K562 (cell line): ENCODE results near the gene LRRC37A3. TPM values are rescaled to one million over a fixed set of nuclear protein-coding genes. Genes with fewer than 3 reads are reported as not detected.
"Not testable (repeated sequence)": the region's sequence is repeated elsewhere in the genome, so short reads cannot be mapped to it uniquely, and the experiment has no call there.

ENCODE experiments used
- ATAC-seq: fragments of 200-7000 bp; cut with Tn5 transposase; 3 replicates; pipeline ENCODE4 v1.9.1; 2020; ENCODE audit warnings: moderate library complexity
- BruUV-seq: library from RNA; stranded (reverse); fragments of 400-500 nt; replicated peaks from 2 replicates; lab custom pipeline; 2021; lab: Mats Ljungman, UMichigan
- CTCF ChIA-PET: fragments of 300-600 bp; formaldehyde crosslinking; extraction: SDS; loops from one replicate; lab custom pipeline; 2021; ENCODE audit warnings: low intra/inter-chr PET ratio; lab: Yijun Ruan, JAX
- POLR2A ChIA-PET: fragments of 300-600, 350-650 bp; sonication (Branson Sonifier 250); formaldehyde crosslinking; extraction: SDS; loops from one replicate; lab custom pipeline; 2021; ENCODE audit warnings: antibody characterized with exemption, inconsistent platforms; lab: Yijun Ruan, JAX
- DNase-seq, 4 experiments: peaks; one replicate each; pipeline versions ENCODE4 v3.0.0 to v3.0.0-alpha.2; 2011 to 2018; ENCODE audit warnings: low spot score in 3 of 4, mixed read lengths in 3 of 4; ENCODE audit errors: extremely low read depth in 1 of 4
- FAIRE-seq: peaks from 2 replicates; lab custom pipeline; 2011; peaks lifted over from hg19 to GRCh38; lab: Jason Lieb, UNC
- H2AFZ ChIP-seq: 2 replicates; pipeline ENCODE4 v1.6.0; 2011; ENCODE audit warnings: low read depth, low read length, control low read depth, inconsistent platforms
- H3K27ac ChIP-seq: fragments of 200-600 bp; 3 replicates; pipeline ENCODE4 v1.8.0; 2011; ENCODE audit warnings: low read depth, mild to moderate bottlenecking, control low read depth, inconsistent platforms, low read length, moderate library complexity, mixed read lengths; ENCODE audit errors: extremely low read depth
- H3K27me3 ChIP-seq, 2 experiments: fragments of 300-600 bp in 1 of 2; 2 replicates in 1 of 2; 3 replicates in 1 of 2; pipeline versions ENCODE4 v1.6.0 to v1.8.0; 2011; ENCODE audit warnings: inconsistent platforms in 2 of 2, low read length in 2 of 2, mild to moderate bottlenecking in 1 of 2, mixed read lengths in 1 of 2, moderate library complexity in 1 of 2; ENCODE audit not compliant: control insufficient read depth in 2 of 2, insufficient read depth in 2 of 2
- H3K36me3 ChIP-seq: fragments of 300-600 bp; 3 replicates; pipeline ENCODE4 v1.8.0; 2011; ENCODE audit warnings: mild to moderate bottlenecking, low read length, inconsistent platforms; ENCODE audit not compliant: control insufficient read depth, insufficient read depth
- H3K4me1 ChIP-seq, 2 experiments: fragments of 200-600 bp in 1 of 2; replicated peaks in 1 of 2; 2 replicates in 1 of 2; 3 replicates in 1 of 2; pipeline versions ENCODE4 v1.5.1 to v1.8.0; 2011; ENCODE audit warnings: inconsistent platforms in 2 of 2, low read length in 2 of 2, mild to moderate bottlenecking in 1 of 2, mixed read lengths in 1 of 2, moderate library complexity in 1 of 2; ENCODE audit not compliant: control insufficient read depth in 2 of 2, insufficient read depth in 2 of 2
- H3K4me2 ChIP-seq: 2 replicates; pipeline ENCODE4 v1.6.1; 2011; ENCODE audit warnings: low read length, control low read depth, inconsistent platforms, mixed read lengths; ENCODE audit not compliant: insufficient read depth
- H3K4me3 ChIP-seq: fragments of 200-600 bp; sonication (generic), shearing (Covaris generic); 2 replicates; pipeline ENCODE4 v1.5.1; 2016; ENCODE audit warnings: control low read depth, inconsistent platforms
- H3K79me2 ChIP-seq: fragments of 200-600 bp; 3 replicates; pipeline ENCODE4 v1.8.0; 2011; ENCODE audit warnings: low read length, inconsistent platforms; ENCODE audit not compliant: control insufficient read depth, insufficient read depth
- H3K9ac ChIP-seq, 2 experiments: 2 replicates each; pipeline versions ENCODE4 v1.6.0 to v1.6.1; 2011; ENCODE audit warnings: low read depth in 2 of 2, low read length in 2 of 2, control low read depth in 1 of 2, inconsistent platforms in 1 of 2, mild to moderate bottlenecking in 1 of 2, mixed read lengths in 1 of 2; ENCODE audit not compliant: insufficient read depth in 1 of 2
- H3K9me1 ChIP-seq: one replicate; pipeline ENCODE4 v1.6.0; 2011; ENCODE audit warnings: inconsistent platforms, mild to moderate bottlenecking, low read length, moderate library complexity; ENCODE audit not compliant: control insufficient read depth, insufficient read depth
- H3K9me3 ChIP-seq: replicated peaks from 2 replicates; pipeline ENCODE4 v1.5.1; 2011; ENCODE audit warnings: low read depth, low read length, inconsistent platforms; ENCODE audit not compliant: control insufficient read depth, insufficient read depth
- H4K20me1 ChIP-seq: replicated peaks from 2 replicates; pipeline ENCODE4 v1.6.1; 2011; ENCODE audit warnings: low read length, inconsistent platforms, mixed read lengths; ENCODE audit not compliant: control insufficient read depth, insufficient read depth
- CREB1 ChIP-seq, 2 experiments: sonication (generic) in 1 of 2; formaldehyde crosslinking in 1 of 2; IDR thresholded peaks; 2 replicates each; pipeline versions ENCODE4 v1.6.1 to v1.8.0; 2012 to 2022; ENCODE audit warnings: inconsistent platforms in 1 of 2, mild to moderate bottlenecking in 1 of 2, missing genetic modification reagents in 1 of 2, moderate library complexity in 1 of 2
- CREM ChIP-seq: IDR thresholded peaks from 2 replicates; pipeline ENCODE4 v1.6.1; 2014; ENCODE audit warnings: antibody characterized with exemption, low read depth
- CXXC5 ChIP-seq: fragments of 250-450 bp; sonication (Bioruptor Pico); IDR thresholded peaks from 2 replicates; pipeline ENCODE4 v1.8.0; 2022; ENCODE audit warnings: inconsistent platforms, mild to moderate bottlenecking, moderate library complexity
- ELF1 ChIP-seq: fragments of 200-800 bp; sonication (Bioruptor generic); IDR thresholded peaks from 2 replicates; pipeline ENCODE4 v1.6.1; 2016; ENCODE audit warnings: missing genetic modification characterization, missing compliant biosample characterization
- ELF2 ChIP-seq: fragments of 250-450 bp; sonication (Bioruptor Pico); IDR thresholded peaks from 2 replicates; pipeline ENCODE4 v1.5.0; 2021; ENCODE audit warnings: mild to moderate bottlenecking
- FOXK2 ChIP-seq, 2 experiments: fragments of 450-650 bp; IDR thresholded peaks in 1 of 2; conservative IDR thresholded peaks in 1 of 2; 2 replicates each; pipeline ENCODE4 v1.6.1; 2016; ENCODE audit warnings: low read depth in 2 of 2, mild to moderate bottlenecking in 1 of 2
- PHF8 ChIP-seq: fragments of 200-600 bp; sonication (generic); IDR thresholded peaks from 2 replicates; pipeline ENCODE4 v1.6.1; 2012; ENCODE audit warnings: mixed run types, mild to moderate bottlenecking, inconsistent platforms, low read length, moderate library complexity, borderline replicate concordance
- POLR2A ChIP-seq: fragments of 450-650 bp; conservative IDR thresholded peaks from 2 replicates; pipeline ENCODE4 v1.6.1; 2016
- RBFOX2 ChIP-seq: fragments of 200-400 bp; formaldehyde crosslinking; IDR thresholded peaks from 2 replicates; pipeline ENCODE4 v1.6.1; 2017; ENCODE audit warnings: low read depth, mild to moderate bottlenecking, low read length, moderate library complexity
- SUPT5H ChIP-seq: fragments of 450-650 bp; IDR thresholded peaks from 2 replicates; pipeline ENCODE4 v1.6.1; 2016
- ZBTB17 ChIP-seq: fragments of 450-650 bp; formaldehyde crosslinking; IDR thresholded peaks from 2 replicates; pipeline ENCODE4 v1.4.0; 2020; ENCODE audit warnings: mild to moderate bottlenecking
- ZFX ChIP-seq: sonication (generic); formaldehyde crosslinking; IDR thresholded peaks from 2 replicates; pipeline ENCODE4 v1.8.0; 2022; ENCODE audit warnings: mild to moderate bottlenecking, missing genetic modification reagents, moderate library complexity
- WGBS: fragments of 100-300 bp; shearing (Covaris generic); methylation state at CpG from one replicate; pipeline ENCODE4 v1.1.6; 2016; ENCODE audit warnings: low coverage, mixed read lengths; ENCODE audit not compliant: insufficient coverage; ENCODE audit errors: missing lambda C conversion rate; 5-methylcytosine and 5-hydroxymethylcytosine counted together
- in situ Hi-C: fragments of 300-500 bp; cut with MboI; formaldehyde crosslinking; loops from 4 replicates; pipeline ENCODE4 v1.15.0; 2018; ENCODE audit warnings: inconsistent platforms, mixed read lengths
- intact Hi-C: fragments of 100-400 bp; cut with micrococcal nuclease; formaldehyde crosslinking; loops from 2 replicates; pipeline ENCODE4 v1.14.2; 2022
- polyA plus RNA-seq, 8 experiments: library from polyadenylated mRNA; depleted of rRNA in 4 of 8; stranded (reverse) in 5 of 8; unstranded in 3 of 8; fragments of >200 nt; fragmentation: Nextera tagmentation in 2 of 8; fragmentation: Illumina TruSeq in 1 of 8; extraction: Ambion mirVana in 2 of 8; extraction: Trizol in 1 of 8; gene quantifications; 2 replicates each; pipeline versions ENCODE4 v1.2.1 to v1.2.3, GENCODE V29; 2011 to 2014; ENCODE audit warnings: inconsistent platforms in 1 of 8, missing spikeins in 1 of 8
- total RNA-seq, 7 experiments: library from RNA; depleted of rRNA in 6 of 7; stranded (reverse); fragments of >200 nt in 6 of 7; fragmentation: Illumina TruSeq in 2 of 7; extraction: Trizol in 2 of 7; gene quantifications; 2 replicates each; pipeline versions ENCODE4 v1.2.1 to v1.2.3, GENCODE V29; 2011 to 2021; ENCODE audit warnings: low replicate concordance in 1 of 7
- TF ChIP-seq, protein P1 (sequence below): fragments of 250-450 bp; sonication (Bioruptor Pico); IDR thresholded peaks from 2 replicates; pipeline ENCODE4 v1.4.0; 2020; ENCODE audit warnings: mild to moderate bottlenecking
- TF ChIP-seq, protein P2 (sequence below): sonication (generic); formaldehyde crosslinking; IDR thresholded peaks from 2 replicates; pipeline ENCODE4 v1.8.0; 2022; ENCODE audit warnings: mild to moderate bottlenecking, missing genetic modification reagents
- TF ChIP-seq, protein P3 (sequence below): sonication (generic); formaldehyde crosslinking; IDR thresholded peaks from 2 replicates; pipeline ENCODE4 v1.8.0; 2022; ENCODE audit warnings: missing genetic modification reagents, mild to moderate bottlenecking, moderate library complexity, borderline replicate concordance

Gene LRRC37A3
- total and polyA plus RNA-seq, 9 of the 15 experiments (the other 6 are each of a cell fraction or from before 2014, with no cell fraction given), result 0.14 to 5.9 (median 2.2) TPM

DNA sequence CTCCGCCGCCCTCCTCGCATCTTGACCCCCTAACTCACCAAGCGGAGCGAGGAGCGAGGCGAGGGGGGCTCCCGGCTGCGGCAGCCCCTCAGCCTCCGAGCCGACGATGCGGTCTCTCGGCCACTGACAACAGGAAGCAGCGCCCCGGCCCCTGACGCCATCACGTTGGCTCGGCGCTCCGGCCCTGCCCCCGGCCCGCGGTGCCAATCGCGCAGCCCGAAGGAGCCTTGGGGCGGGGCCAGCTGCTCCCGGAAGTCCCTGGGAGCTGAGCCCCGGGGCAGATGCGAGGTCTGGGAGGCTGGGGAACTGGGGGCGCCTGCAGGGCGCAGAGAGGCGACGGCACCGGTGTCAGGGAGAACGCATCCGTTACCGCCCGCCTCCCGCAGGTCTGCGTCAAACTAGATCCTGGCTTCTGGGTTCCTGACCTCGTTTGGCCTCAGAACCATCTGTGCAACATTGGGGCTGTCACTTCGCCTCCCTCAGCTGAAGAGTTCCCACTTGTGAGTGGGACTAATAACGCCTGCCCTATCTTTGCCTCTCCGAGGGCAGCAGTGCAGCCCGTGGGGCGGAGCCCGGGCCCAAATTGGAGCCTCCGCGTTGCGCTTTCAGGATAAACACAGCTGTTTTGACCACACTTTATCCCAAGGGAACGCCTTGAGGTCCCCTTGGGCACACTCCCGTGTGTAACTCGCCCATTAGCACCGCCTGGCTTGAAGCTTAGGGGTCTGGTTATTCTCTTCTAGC lies 82.1 kb downstream of the LRRC37A3 start:
- whole genome bisulfite sequencing, result 0% methylated on average over 17 of the region's 56 CpGs
- Histone ChIP-seq H3K4me2 (peak overlapping the region; percentile 77), H3K9ac (peak overlapping the region; percentile 76 to 92), H2AFZ (peak overlapping the region; percentile 79; the same call in 1 of the 2 replicates), H3K27ac (peak overlapping the region; percentile 82), H3K4me3 (peak overlapping the region; percentile 65)
- ATAC-seq, result peak; percentile 98
- FAIRE-seq, result peak; percentile 83
- in situ Hi-C loops; H3K4me1 ChIP-seq; H3K9me3 ChIP-seq; H3K9me1 ChIP-seq; CTCF ChIA-PET; H3K36me3 ChIP-seq; intact Hi-C loops; POLR2A ChIA-PET; H3K79me2 ChIP-seq; H3K27me3 ChIP-seq; H4K20me1 ChIP-seq; TF ChIP-seq CREB1 (IDR thresholded peaks at IDR 0.05): not testable (repeated sequence)
- peak; percentile 69 to 86 (median 75) for DNase-seq
- BruUV-seq, result TSS peak; percentile 93
- TF ChIP-seq RBFOX2, result peak; percentile 81
- peak; percentile 80 for TF ChIP-seq ZFX (CRISPR knock-in tag)
- TF ChIP-seq PHF8, result peak; percentile 42; the same call in 1 of the 2 replicates
- peak; percentile 69 for TF ChIP-seq SUPT5H
- TF ChIP-seq POLR2A, result peak; percentile 76
- 0 out of 2 replicates have a peak, but pooled peaks have one; percentile 42 for TF ChIP-seq ELF2 (CRISPR knock-in tag)
- TF ChIP-seq, protein P1, sequence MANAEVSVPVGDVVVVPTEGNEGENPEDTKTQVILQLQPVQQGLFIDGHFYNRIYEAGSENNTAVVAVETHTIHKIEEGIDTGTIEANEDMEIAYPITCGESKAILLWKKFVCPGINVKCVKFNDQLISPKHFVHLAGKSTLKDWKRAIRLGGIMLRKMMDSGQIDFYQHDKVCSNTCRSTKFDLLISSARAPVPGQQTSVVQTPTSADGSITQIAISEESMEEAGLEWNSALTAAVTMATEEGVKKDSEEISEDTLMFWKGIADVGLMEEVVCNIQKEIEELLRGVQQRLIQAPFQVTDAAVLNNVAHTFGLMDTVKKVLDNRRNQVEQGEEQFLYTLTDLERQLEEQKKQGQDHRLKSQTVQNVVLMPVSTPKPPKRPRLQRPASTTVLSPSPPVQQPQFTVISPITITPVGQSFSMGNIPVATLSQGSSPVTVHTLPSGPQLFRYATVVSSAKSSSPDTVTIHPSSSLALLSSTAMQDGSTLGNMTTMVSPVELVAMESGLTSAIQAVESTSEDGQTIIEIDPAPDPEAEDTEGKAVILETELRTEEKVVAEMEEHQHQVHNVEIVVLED (CRISPR knock-in tag), result peak; percentile 91
- peak; percentile 76 for TF ChIP-seq ELF1 (tag)
- 0 out of 2 replicates have a peak, but pooled peaks have one; percentile 31 for TF ChIP-seq ZBTB17 (CRISPR knock-in tag)
- TF ChIP-seq, protein P2, sequence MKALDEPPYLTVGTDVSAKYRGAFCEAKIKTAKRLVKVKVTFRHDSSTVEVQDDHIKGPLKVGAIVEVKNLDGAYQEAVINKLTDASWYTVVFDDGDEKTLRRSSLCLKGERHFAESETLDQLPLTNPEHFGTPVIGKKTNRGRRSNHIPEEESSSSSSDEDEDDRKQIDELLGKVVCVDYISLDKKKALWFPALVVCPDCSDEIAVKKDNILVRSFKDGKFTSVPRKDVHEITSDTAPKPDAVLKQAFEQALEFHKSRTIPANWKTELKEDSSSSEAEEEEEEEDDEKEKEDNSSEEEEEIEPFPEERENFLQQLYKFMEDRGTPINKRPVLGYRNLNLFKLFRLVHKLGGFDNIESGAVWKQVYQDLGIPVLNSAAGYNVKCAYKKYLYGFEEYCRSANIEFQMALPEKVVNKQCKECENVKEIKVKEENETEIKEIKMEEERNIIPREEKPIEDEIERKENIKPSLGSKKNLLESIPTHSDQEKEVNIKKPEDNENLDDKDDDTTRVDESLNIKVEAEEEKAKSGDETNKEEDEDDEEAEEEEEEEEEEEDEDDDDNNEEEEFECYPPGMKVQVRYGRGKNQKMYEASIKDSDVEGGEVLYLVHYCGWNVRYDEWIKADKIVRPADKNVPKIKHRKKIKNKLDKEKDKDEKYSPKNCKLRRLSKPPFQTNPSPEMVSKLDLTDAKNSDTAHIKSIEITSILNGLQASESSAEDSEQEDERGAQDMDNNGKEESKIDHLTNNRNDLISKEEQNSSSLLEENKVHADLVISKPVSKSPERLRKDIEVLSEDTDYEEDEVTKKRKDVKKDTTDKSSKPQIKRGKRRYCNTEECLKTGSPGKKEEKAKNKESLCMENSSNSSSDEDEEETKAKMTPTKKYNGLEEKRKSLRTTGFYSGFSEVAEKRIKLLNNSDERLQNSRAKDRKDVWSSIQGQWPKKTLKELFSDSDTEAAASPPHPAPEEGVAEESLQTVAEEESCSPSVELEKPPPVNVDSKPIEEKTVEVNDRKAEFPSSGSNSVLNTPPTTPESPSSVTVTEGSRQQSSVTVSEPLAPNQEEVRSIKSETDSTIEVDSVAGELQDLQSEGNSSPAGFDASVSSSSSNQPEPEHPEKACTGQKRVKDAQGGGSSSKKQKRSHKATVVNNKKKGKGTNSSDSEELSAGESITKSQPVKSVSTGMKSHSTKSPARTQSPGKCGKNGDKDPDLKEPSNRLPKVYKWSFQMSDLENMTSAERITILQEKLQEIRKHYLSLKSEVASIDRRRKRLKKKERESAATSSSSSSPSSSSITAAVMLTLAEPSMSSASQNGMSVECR (CRISPR knock-in tag), result 0 out of 2 replicates have a peak, but pooled peaks have one; percentile 21
- TF ChIP-seq, protein P3, sequence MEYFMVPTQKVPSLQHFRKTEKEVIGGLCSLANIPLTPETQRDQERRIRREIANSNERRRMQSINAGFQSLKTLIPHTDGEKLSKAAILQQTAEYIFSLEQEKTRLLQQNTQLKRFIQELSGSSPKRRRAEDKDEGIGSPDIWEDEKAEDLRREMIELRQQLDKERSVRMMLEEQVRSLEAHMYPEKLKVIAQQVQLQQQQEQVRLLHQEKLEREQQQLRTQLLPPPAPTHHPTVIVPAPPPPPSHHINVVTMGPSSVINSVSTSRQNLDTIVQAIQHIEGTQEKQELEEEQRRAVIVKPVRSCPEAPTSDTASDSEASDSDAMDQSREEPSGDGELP (CRISPR knock-in tag), result peak; percentile 80
- peak; percentile 52; the same call in 1 of the 2 replicates for TF ChIP-seq CREB1 (CRISPR knock-in tag; IDR thresholded peaks at IDR 0.05)
- peak; percentile 66 for TF ChIP-seq CXXC5
- peak; percentile 78 for TF ChIP-seq CREM
- peak; percentile 42 to 46; a peak in 2 of 4 replicates for TF ChIP-seq FOXK2 (conservative IDR thresholded peaks at IDR 0.05 in 1 of 2, IDR thresholded peaks at IDR 0.05 in 1 of 2; ENCODE audit: low read depth in 2 of 2)
